HepG2 (cell line): Measurements from ENCODE around the gene INTS1. TPM values are rescaled to one million over a fixed set of nuclear protein-coding genes. Genes with fewer than 3 reads are reported as not detected.

Experiments used
- ATAC-seq: fragments of 200-7000 bp; cut with Tn5 transposase; 3 replicates; pipeline ENCODE4 v1.9.1; 2020; ENCODE audit warnings: mild to moderate bottlenecking, moderate library complexity
- BruUV-seq: library from RNA; stranded (reverse); fragments of 400-500 nt; replicated peaks from 2 replicates; lab custom pipeline; 2021; lab: Mats Ljungman, UMichigan
- CTCF ChIA-PET: fragments of 300-600 bp; formaldehyde crosslinking; extraction: SDS; loops from one replicate; lab custom pipeline; 2021; ENCODE audit warnings: low total read pairs, inconsistent platforms, low intra/inter-chr PET ratio; lab: Yijun Ruan, JAX
- POLR2A ChIA-PET: fragments of 350-600 bp; sonication (Branson Sonifier 250); formaldehyde crosslinking; loops from one replicate; lab custom pipeline; 2020; ENCODE audit warnings: antibody characterized with exemption, inconsistent platforms; lab: Yijun Ruan, JAX
- DNase-seq: peaks from one replicate; pipeline ENCODE4 v3.0.0-alpha.2; 2015; ENCODE audit warnings: low spot score
- FAIRE-seq: peaks from 3 replicates; lab custom pipeline; 2011; peaks lifted over from hg19 to GRCh38; lab: Jason Lieb, UNC
- H2AFZ ChIP-seq: one replicate; pipeline ENCODE4 v1.6.1; 2011; ENCODE audit warnings: low read length, inconsistent platforms
- H3K27ac ChIP-seq: fragments of 300-600 bp; 3 replicates; pipeline ENCODE4 v1.8.0; 2011; ENCODE audit warnings: mixed run types, mild to moderate bottlenecking, mixed read lengths, low read length, inconsistent platforms; ENCODE audit not compliant: insufficient read depth; ENCODE audit errors: extremely low read length
- H3K27me3 ChIP-seq, 2 experiments: fragments of 200-600 bp in 1 of 2; 2 replicates in 1 of 2; 3 replicates in 1 of 2; pipeline versions ENCODE4 v1.6.0 to v1.8.0; 2011; ENCODE audit warnings: low read length in 2 of 2, mild to moderate bottlenecking in 2 of 2, moderate library complexity in 2 of 2, inconsistent platforms in 1 of 2; ENCODE audit not compliant: insufficient read depth in 2 of 2, control insufficient read depth in 1 of 2
- H3K36me3 ChIP-seq, 2 experiments: fragments of 200-600 bp in 1 of 2; replicated peaks in 1 of 2; 2 replicates in 1 of 2; 3 replicates in 1 of 2; pipeline versions ENCODE4 v1.5.1 to v1.8.0; 2011; ENCODE audit warnings: low read length in 2 of 2, inconsistent platforms in 1 of 2; ENCODE audit not compliant: insufficient read depth in 2 of 2, control insufficient read depth in 1 of 2
- H3K4me1 ChIP-seq: 2 replicates; pipeline ENCODE4 v1.5.1; 2012; ENCODE audit warnings: low read length, inconsistent platforms; ENCODE audit not compliant: insufficient read depth
- H3K4me2 ChIP-seq: 2 replicates; pipeline ENCODE4 v1.6.0; 2011; ENCODE audit warnings: low read depth, low read length, inconsistent platforms
- H3K4me3 ChIP-seq, 3 experiments: fragments of 200-600 bp in 1 of 3; sonication (generic), shearing (Covaris generic) in 1 of 3; replicated peaks in 1 of 3; 2 replicates each; pipeline ENCODE4 v1.5.1; 2011 to 2016; ENCODE audit warnings: low read length in 3 of 3, inconsistent platforms in 2 of 3, low read depth in 2 of 3, mild to moderate bottlenecking in 2 of 3, control low read depth in 1 of 3, mixed read lengths in 1 of 3; ENCODE audit not compliant: insufficient read depth in 1 of 3
- H3K79me2 ChIP-seq: one replicate; pipeline ENCODE4 v1.6.1; 2011; ENCODE audit warnings: low read length, inconsistent platforms; ENCODE audit not compliant: insufficient read depth
- H3K9ac ChIP-seq: 2 replicates; pipeline ENCODE4 v1.6.0; 2011; ENCODE audit warnings: mild to moderate bottlenecking, low read depth, low read length, inconsistent platforms; ENCODE audit not compliant: insufficient read depth
- H3K9me3 ChIP-seq: 2 replicates; pipeline ENCODE4 v1.5.1; 2012; ENCODE audit warnings: mild to moderate bottlenecking, low read length
- H4K20me1 ChIP-seq: 2 replicates; pipeline ENCODE4 v1.6.0; 2011; ENCODE audit warnings: inconsistent platforms, mild to moderate bottlenecking, low read length, moderate library complexity; ENCODE audit not compliant: insufficient read depth
- AGO2 ChIP-seq: fragments of 200-400 bp; formaldehyde crosslinking; optimal IDR thresholded peaks from 2 replicates; pipeline ENCODE3; 2017; ENCODE audit warnings: mild to moderate bottlenecking, low read depth, low read length, moderate library complexity
- DNMT1 ChIP-seq: sonication (generic); formaldehyde crosslinking; IDR thresholded peaks from 2 replicates; pipeline ENCODE4 v1.5.1; 2020; ENCODE audit warnings: mild to moderate bottlenecking, missing genetic modification reagents
- PPARG ChIP-seq: conservative IDR thresholded peaks from 2 replicates; pipeline ENCODE4 v1.6.1; 2016; ENCODE audit warnings: missing biosample characterization, missing genetic modification reagents
- ZNF75D ChIP-seq: sonication (generic); formaldehyde crosslinking; IDR thresholded peaks from 2 replicates; pipeline ENCODE4 v1.8.1; 2023; ENCODE audit warnings: missing genetic modification reagents, mild to moderate bottlenecking, borderline replicate concordance
- ZSCAN12 ChIP-seq: sonication (generic); formaldehyde crosslinking; IDR thresholded peaks from 2 replicates; pipeline ENCODE4 v1.9.0; 2021; ENCODE audit warnings: mild to moderate bottlenecking, missing genetic modification reagents
- ZSCAN20 ChIP-seq: sonication (generic); formaldehyde crosslinking; IDR thresholded peaks from 2 replicates; pipeline ENCODE4 v1.4.0; 2020; ENCODE audit warnings: missing genetic modification reagents, mild to moderate bottlenecking, borderline replicate concordance
- WGBS: methylation state at CpG from one replicate; pipeline ENCODE4 v1.1.6; 2017; ENCODE audit warnings: low lambda C conversion rate; 5-methylcytosine and 5-hydroxymethylcytosine counted together
- in situ Hi-C: cut with HindIII; loops from 2 replicates; pipeline ENCODE4 v1.10.0; 2017; ENCODE audit warnings: low pct_unique_long_range_greater_than_20kb; ENCODE audit not compliant: extremely low pct_ligation_motif_present
- intact Hi-C: fragments of 100-400 bp; cut with micrococcal nuclease; formaldehyde crosslinking; loops from one replicate; pipeline ENCODE4 v1.10.0; 2022; ENCODE audit not compliant: unreplicated experiment
- polyA plus RNA-seq, 8 experiments: library from polyadenylated mRNA; depleted of rRNA in 3 of 8; stranded (reverse) in 7 of 8; unstranded in 1 of 8; fragments of >200 nt; fragmentation: Illumina TruSeq in 4 of 8; extraction: Trizol in 4 of 8; gene quantifications; 2 replicates each; pipeline versions ENCODE4 v1.2.1 to v1.2.3, GENCODE V29; 2011 to 2016; ENCODE audit warnings: low read depth in 4 of 8, missing spikeins in 1 of 8, mixed read lengths in 1 of 8; ENCODE audit not compliant: insufficient read depth in 1 of 8
- total RNA-seq, 5 experiments: library from RNA; depleted of rRNA; stranded (reverse); fragments of >200 nt; fragmentation: Illumina TruSeq; extraction: Trizol; gene quantifications; 2 replicates each; pipeline ENCODE4 v1.2.3, GENCODE V29; 2016; ENCODE audit warnings: low read depth in 1 of 5

The INTS1 gene
- total and polyA plus RNA-seq, 2 of the 13 experiments (the other 11 are each of a cell fraction or from before 2014, with no cell fraction given) = 13.7 to 29.0 TPM

DNA sequence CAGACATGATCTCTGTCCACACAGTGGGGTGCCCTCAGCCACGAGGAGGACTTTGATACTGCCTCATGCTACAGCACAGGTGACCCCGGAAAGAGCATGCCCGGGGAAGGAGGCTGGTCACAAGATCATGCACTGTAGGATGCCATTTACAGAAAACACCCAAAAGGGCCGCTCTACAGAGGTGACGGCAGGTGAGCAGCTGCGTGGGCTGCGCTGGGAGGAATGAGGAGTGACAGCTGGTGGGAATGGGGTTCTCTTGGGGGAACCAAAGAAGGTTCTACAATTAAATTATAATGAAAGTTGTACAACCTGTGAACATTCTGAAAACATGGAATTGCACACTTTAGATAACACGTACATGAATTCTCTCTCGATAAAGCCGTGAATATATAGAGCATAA is 12.0 kb downstream of the INTS1 start (continued):
- no peak for TF ChIP-seq ZSCAN12 (CRISPR knock-in tag)
- TF ChIP-seq DNMT1 (CRISPR knock-in tag) = no peak
- TF ChIP-seq PPARG (CRISPR knock-in tag) = no peak

DNA sequence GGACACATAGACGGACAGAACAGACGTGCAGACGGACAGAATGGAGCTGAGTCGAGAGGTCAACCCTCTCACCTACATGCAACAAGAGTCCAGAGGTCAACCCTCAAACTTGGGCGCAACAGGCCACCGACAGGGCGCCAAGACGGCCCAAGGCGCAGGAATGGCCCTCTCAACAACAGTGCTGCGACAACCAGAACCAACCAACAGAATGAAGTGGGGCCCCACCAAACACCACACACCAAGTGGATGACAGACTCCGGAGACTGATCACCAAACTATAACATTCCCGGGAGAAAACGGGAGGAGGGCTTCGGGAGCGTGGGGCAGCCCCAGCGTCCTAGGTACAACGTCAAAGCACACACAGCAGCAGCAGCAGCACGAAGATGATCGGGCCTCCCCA is 13.4 kb downstream of the INTS1 start:
- Histone ChIP-seq H3K36me3 (peaks cover 23 to 49% of the 10 kb centered on the region in 2 experiments; a peak in 4 of 5 replicates), H3K9ac (no peak overlapping the region), H3K4me3 (no peak overlapping the region), H3K27me3 (no peaks in the 10 kb centered on the region), H3K27ac (no peak overlapping the region), H3K79me2 (no peaks in the 10 kb centered on the region), H3K9me3 (no peaks in the 10 kb centered on the region), H3K4me2 (no peak overlapping the region), H3K4me1 (no peaks in the 10 kb centered on the region), H4K20me1 (no peaks in the 10 kb centered on the region), H2AFZ (no peak overlapping the region)
- no peak for FAIRE-seq
- intact Hi-C loops = no loop called here
- in situ Hi-C loops = no loop called here
- no peak for ATAC-seq
- TF ChIP-seq ZSCAN20 (no peak), AGO2 (peak; percentile 13)
- ChIA-PET POLR2A (no interaction called here), CTCF (no interaction called here)
- no TSS peak for BruUV-seq
- 95% methylated on average over 18 of the region's 19 CpGs for whole genome bisulfite sequencing
- no peak for DNase-seq

DNA sequence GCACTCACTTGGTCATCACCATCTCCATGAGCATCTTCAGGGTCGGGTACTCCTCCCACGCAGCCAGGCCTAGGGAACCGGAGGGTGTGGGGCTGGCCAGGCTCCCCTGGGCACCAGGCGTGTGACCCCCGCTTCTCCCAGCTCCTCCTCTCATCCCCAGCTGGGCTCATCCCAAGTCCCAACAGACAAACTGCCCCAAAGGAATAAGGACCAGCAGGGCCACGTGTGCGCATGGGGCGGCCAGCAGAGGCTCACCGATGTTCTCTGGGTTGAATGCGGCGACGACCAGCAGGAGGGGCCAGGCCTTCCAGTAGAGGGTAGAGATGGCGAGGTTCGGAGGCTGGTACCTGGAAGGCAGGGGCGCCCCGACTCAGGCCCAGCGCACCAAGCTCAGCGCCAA is 14.9 kb downstream of the INTS1 start:
- Histone ChIP-seq H3K27me3 (no peaks in the 10 kb centered on the region), H4K20me1 (no peaks in the 10 kb centered on the region), H3K4me2 (no peak overlapping the region)
- in situ Hi-C loops = no loop called here
- TF ChIP-seq ZNF75D (CRISPR knock-in tag) (no peak), AGO2 (peak; percentile 6)
- TF ChIP-seq, all 625 proteins: peak for 1
- Histone ChIP-seq H3K4me1 (no peaks in the 10 kb centered on the region), H3K36me3 (peaks cover 23 to 56% of the 10 kb centered on the region in 2 experiments; a peak in 4 of 5 replicates), H3K27ac (no peak overlapping the region), H3K4me3 (no peak overlapping the region), H3K9ac (no peak overlapping the region), H2AFZ (no peak overlapping the region), H3K79me2 (no peaks in the 10 kb centered on the region), H3K9me3 (no peaks in the 10 kb centered on the region)
- ChIA-PET CTCF (no interaction called here), POLR2A (no interaction called here)
- BruUV-seq = no TSS peak
- FAIRE-seq = no peak
- ATAC-seq = no peak
- DNase-seq = no peak
- WGBS = 95% methylated on average over 16 of the region's 18 CpGs
- intact Hi-C loops = no loop called here
